HEK293 (cell line): ENCODE results near the gene SREBF1.

Experiments
- FEZF1 ChIP-seq: fragments of 450-650 bp; formaldehyde crosslinking; IDR thresholded peaks from 2 replicates; pipeline ENCODE4 v1.5.1; 2016; ENCODE audit warnings: missing biosample characterization, missing genetic modification characterization
- GLI4 ChIP-seq: fragments of 450-650 bp; formaldehyde crosslinking; IDR thresholded peaks from 2 replicates; pipeline ENCODE4 v1.5.1; 2016; ENCODE audit warnings: missing biosample characterization, missing genetic modification characterization
- GLIS1 ChIP-seq: fragments of 450-650 bp; formaldehyde crosslinking; IDR thresholded peaks from 2 replicates; pipeline ENCODE4 v1.5.1; 2016; ENCODE audit warnings: missing biosample characterization, missing genetic modification characterization
- KLF8 ChIP-seq: fragments of 450-650 bp; formaldehyde crosslinking; IDR thresholded peaks from 2 replicates; pipeline ENCODE4 v1.5.1; 2016; ENCODE audit warnings: missing biosample characterization, missing genetic modification characterization
- OSR2 ChIP-seq: fragments of 450-650 bp; formaldehyde crosslinking; IDR thresholded peaks from 2 replicates; pipeline ENCODE4 v1.5.1; 2016; ENCODE audit warnings: missing biosample characterization, missing genetic modification characterization
- SETDB1 ChIP-seq: IDR thresholded peaks from one replicate; pipeline ENCODE4 v1.6.1; 2017; ENCODE audit warnings: mild to moderate bottlenecking, low read length, moderate library complexity, mixed read lengths; ENCODE audit not compliant: insufficient read length
- SP2 ChIP-seq: fragments of 450-650 bp; formaldehyde crosslinking; IDR thresholded peaks from 2 replicates; pipeline ENCODE4 v1.5.1; 2016; ENCODE audit warnings: missing biosample characterization, missing genetic modification characterization
- SP7 ChIP-seq: fragments of 450-650 bp; formaldehyde crosslinking; IDR thresholded peaks from 2 replicates; pipeline ENCODE4 v1.5.1; 2016; ENCODE audit warnings: missing biosample characterization, missing genetic modification characterization
- WT1 ChIP-seq: fragments of 450-650 bp; formaldehyde crosslinking; IDR thresholded peaks from 2 replicates; pipeline ENCODE4 v1.5.1; 2016; ENCODE audit warnings: missing biosample characterization, missing genetic modification characterization
- ZFP41 ChIP-seq: fragments of 450-650 bp; formaldehyde crosslinking; IDR thresholded peaks from 2 replicates; pipeline ENCODE4 v1.5.1; 2016; ENCODE audit warnings: missing biosample characterization, missing genetic modification characterization, borderline replicate concordance
- ZFP69B ChIP-seq: fragments of 450-650 bp; formaldehyde crosslinking; IDR thresholded peaks from 2 replicates; pipeline ENCODE4 v1.5.1; 2016; ENCODE audit warnings: missing biosample characterization, missing genetic modification characterization
- ZNF169 ChIP-seq: fragments of 450-650 bp; formaldehyde crosslinking; IDR thresholded peaks from 2 replicates; pipeline ENCODE4 v1.5.1; 2016; ENCODE audit warnings: missing biosample characterization, missing genetic modification characterization
- ZNF175 ChIP-seq: fragments of 450-650 bp; formaldehyde crosslinking; IDR thresholded peaks from 2 replicates; pipeline ENCODE4 v1.5.1; 2016; ENCODE audit warnings: missing biosample characterization, missing genetic modification characterization
- ZNF19 ChIP-seq: fragments of 450-650 bp; formaldehyde crosslinking; IDR thresholded peaks from 2 replicates; pipeline ENCODE4; 2016; ENCODE audit warnings: missing biosample characterization, missing genetic modification characterization, low read depth
- ZNF202 ChIP-seq: fragments of 450-650 bp; formaldehyde crosslinking; IDR thresholded peaks from 2 replicates; pipeline ENCODE4 v1.5.1; 2016; ENCODE audit warnings: missing biosample characterization, missing genetic modification characterization, borderline replicate concordance
- ZNF311 ChIP-seq: fragments of 450-650 bp; formaldehyde crosslinking; IDR thresholded peaks from 2 replicates; pipeline ENCODE4 v1.5.1; 2017; ENCODE audit warnings: missing biosample characterization, missing genetic modification characterization, borderline replicate concordance
- ZNF555 ChIP-seq: fragments of 450-650 bp; formaldehyde crosslinking; conservative IDR thresholded peaks from 2 replicates; pipeline ENCODE4 v1.5.1; 2017; ENCODE audit warnings: missing biosample characterization, mild to moderate bottlenecking, missing genetic modification characterization, inconsistent platforms
- ZNF624 ChIP-seq: fragments of 450-650 bp; formaldehyde crosslinking; IDR thresholded peaks from 2 replicates; pipeline ENCODE4 v1.5.1; 2017; ENCODE audit warnings: missing biosample characterization, missing genetic modification characterization
- ZNF785 ChIP-seq: fragments of 450-650 bp; formaldehyde crosslinking; IDR thresholded peaks from 2 replicates; pipeline ENCODE4 v1.5.1; 2016; ENCODE audit warnings: missing biosample characterization, missing genetic modification characterization
- ZNF843 ChIP-seq: fragments of 450-650 bp; formaldehyde crosslinking; IDR thresholded peaks from 2 replicates; pipeline ENCODE4 v1.5.1; 2016; ENCODE audit warnings: missing biosample characterization, missing genetic modification characterization
- TF ChIP-seq, protein P1 (sequence below): fragments of 450-650 bp; formaldehyde crosslinking; IDR thresholded peaks from 2 replicates; pipeline ENCODE4 v1.5.1; 2016; ENCODE audit warnings: missing biosample characterization, missing genetic modification characterization
- TF ChIP-seq, protein P2 (sequence below): fragments of 450-650 bp; formaldehyde crosslinking; IDR thresholded peaks from 2 replicates; pipeline ENCODE4 v1.5.1; 2017; ENCODE audit warnings: missing biosample characterization, missing genetic modification characterization
- TF ChIP-seq, protein P3 (sequence below): fragments of 450-650 bp; formaldehyde crosslinking; IDR thresholded peaks from 2 replicates; pipeline ENCODE4 v1.5.1; 2017; ENCODE audit warnings: missing biosample characterization, mild to moderate bottlenecking, missing genetic modification characterization, moderate library complexity
- TF ChIP-seq, protein P4 (sequence below): fragments of 450-650 bp; formaldehyde crosslinking; IDR thresholded peaks from 2 replicates; pipeline ENCODE4 v1.5.1; 2016; ENCODE audit warnings: missing biosample characterization, missing genetic modification characterization
- TF ChIP-seq, protein P5 (sequence below): fragments of 450-650 bp; formaldehyde crosslinking; IDR thresholded peaks from 2 replicates; pipeline ENCODE4 v1.5.1; 2016; ENCODE audit warnings: missing biosample characterization, missing genetic modification characterization
- TF ChIP-seq, protein P6 (sequence below): fragments of 450-650 bp; formaldehyde crosslinking; IDR thresholded peaks from 2 replicates; pipeline ENCODE4 v1.5.1; 2016; ENCODE audit warnings: missing biosample characterization, missing genetic modification characterization, low read depth
- TF ChIP-seq, protein P7 (sequence below): fragments of 450-650 bp; formaldehyde crosslinking; IDR thresholded peaks from 2 replicates; pipeline ENCODE4 v1.5.1; 2016; ENCODE audit warnings: missing biosample characterization, missing genetic modification characterization

SREBF1 gene

DNA sequence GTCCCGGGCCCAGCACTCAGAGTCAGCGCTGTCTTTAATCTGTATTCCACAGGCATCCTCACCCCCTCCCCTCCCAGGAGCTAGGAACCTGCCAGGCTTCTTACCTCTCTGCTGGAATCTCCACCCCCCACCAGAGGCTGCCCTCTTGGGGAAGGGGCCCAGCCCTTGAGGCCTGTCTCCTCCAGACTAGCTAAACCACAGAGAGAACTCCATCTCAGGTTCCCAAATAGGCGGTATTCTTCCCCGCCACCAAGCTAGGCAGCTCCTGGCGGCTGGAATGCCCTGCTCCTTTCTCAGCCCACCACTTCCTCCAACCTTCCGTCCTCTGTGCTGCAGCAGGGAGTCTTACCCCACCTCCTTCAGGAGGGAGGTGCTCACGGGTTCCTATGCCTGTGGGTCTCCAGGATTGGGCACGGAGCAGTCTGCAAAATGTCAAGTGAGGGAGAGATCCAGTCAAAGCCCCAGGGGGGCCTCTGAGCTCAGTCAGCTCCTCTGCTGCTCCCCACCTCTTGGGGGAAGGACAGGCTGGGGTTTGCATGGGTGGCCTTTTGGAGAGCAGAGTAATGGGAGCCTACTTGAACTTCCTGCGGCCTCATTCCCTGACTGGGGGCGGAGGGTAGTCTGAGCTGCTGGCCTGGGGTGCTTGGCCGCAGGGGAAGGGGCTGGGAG lies 55.7 kb downstream of the SREBF1 start (continued):
- TF ChIP-seq, protein P1, sequence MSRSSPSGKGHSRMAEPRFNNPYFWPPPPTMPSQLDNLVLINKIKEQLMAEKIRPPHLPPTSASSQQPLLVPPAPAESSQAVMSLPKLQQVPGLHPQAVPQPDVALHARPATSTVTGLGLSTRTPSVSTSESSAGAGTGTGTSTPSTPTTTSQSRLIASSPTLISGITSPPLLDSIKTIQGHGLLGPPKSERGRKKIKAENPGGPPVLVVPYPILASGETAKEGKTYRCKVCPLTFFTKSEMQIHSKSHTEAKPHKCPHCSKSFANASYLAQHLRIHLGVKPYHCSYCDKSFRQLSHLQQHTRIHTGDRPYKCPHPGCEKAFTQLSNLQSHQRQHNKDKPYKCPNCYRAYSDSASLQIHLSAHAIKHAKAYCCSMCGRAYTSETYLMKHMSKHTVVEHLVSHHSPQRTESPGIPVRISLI (tag by site-specific recombination), result no peak
- TF ChIP-seq ZNF19 (tag by site-specific recombination) (no peak), FEZF1 (peak; percentile 95), ZNF555 (no peak), OSR2 (tag by site-specific recombination) (peak; percentile 87), ZNF624 (tag by site-specific recombination) (no peak), SP7 (tag by site-specific recombination) (peak; percentile 56; the same call in 1 of the 2 replicates), ZNF785 (no peak), GLIS1 (tag by site-specific recombination) (peak; percentile 96), GLI4 (no peak), ZFP69B (tag by site-specific recombination) (no peak), KLF8 (tag by site-specific recombination) (0 out of 2 replicates have a peak, but pooled peaks have one; percentile 26), ZFP41 (no peak), WT1 (peak; percentile 37), ZNF202 (tag by site-specific recombination) (no peak), SETDB1 (no peak), ZNF311 (tag by site-specific recombination) (no peak), SP2 (tag by site-specific recombination) (peak; percentile 86), ZNF175 (no peak), ZNF169 (tag by site-specific recombination) (no peak), ZNF843 (tag by site-specific recombination) (no peak)
- TF ChIP-seq, protein P2, sequence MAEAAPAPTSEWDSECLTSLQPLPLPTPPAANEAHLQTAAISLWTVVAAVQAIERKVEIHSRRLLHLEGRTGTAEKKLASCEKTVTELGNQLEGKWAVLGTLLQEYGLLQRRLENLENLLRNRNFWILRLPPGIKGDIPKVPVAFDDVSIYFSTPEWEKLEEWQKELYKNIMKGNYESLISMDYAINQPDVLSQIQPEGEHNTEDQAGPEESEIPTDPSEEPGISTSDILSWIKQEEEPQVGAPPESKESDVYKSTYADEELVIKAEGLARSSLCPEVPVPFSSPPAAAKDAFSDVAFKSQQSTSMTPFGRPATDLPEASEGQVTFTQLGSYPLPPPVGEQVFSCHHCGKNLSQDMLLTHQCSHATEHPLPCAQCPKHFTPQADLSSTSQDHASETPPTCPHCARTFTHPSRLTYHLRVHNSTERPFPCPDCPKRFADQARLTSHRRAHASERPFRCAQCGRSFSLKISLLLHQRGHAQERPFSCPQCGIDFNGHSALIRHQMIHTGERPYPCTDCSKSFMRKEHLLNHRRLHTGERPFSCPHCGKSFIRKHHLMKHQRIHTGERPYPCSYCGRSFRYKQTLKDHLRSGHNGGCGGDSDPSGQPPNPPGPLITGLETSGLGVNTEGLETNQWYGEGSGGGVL (tag by site-specific recombination), result peak; percentile 89
- TF ChIP-seq, protein P3, sequence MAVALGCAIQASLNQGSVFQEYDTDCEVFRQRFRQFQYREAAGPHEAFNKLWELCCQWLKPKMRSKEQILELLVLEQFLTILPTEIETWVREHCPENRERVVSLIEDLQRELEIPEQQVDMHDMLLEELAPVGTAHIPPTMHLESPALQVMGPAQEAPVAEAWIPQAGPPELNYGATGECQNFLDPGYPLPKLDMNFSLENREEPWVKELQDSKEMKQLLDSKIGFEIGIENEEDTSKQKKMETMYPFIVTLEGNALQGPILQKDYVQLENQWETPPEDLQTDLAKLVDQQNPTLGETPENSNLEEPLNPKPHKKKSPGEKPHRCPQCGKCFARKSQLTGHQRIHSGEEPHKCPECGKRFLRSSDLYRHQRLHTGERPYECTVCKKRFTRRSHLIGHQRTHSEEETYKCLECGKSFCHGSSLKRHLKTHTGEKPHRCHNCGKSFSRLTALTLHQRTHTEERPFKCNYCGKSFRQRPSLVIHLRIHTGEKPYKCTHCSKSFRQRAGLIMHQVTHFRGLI (tag by site-specific recombination), result no peak
- TF ChIP-seq, protein P4, sequence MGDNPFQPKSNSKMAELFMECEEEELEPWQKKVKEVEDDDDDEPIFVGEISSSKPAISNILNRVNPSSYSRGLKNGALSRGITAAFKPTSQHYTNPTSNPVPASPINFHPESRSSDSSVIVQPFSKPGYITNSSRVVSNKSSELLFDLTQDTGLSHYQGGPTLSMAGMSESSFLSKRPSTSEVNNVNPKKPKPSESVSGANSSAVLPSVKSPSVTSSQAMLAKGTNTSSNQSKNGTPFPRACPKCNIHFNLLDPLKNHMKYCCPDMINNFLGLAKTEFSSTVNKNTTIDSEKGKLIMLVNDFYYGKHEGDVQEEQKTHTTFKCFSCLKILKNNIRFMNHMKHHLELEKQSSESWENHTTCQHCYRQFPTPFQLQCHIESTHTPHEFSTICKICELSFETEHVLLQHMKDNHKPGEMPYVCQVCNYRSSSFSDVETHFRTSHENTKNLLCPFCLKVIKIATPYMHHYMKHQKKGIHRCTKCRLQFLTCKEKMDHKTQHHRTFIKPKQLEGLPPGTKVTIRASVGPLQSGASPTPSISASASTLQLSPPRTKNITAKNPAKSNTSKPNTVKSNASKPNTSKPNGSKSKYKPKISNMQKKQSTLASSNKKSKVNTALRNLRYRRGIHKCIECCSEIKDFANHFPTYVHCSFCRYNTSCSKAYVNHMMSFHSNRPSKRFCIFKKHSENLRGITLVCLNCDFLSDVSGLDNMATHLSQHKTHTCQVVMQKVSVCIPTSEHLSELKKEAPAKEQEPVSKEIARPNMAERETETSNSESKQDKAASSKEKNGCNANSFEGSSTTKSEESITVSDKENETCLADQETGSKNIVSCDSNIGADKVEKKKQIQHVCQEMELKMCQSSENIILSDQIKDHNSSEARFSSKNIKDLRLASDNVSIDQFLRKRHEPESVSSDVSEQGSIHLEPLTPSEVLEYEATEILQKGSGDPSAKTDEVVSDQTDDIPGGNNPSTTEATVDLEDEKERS (tag by site-specific recombination), result no peak
- TF ChIP-seq, protein P5, sequence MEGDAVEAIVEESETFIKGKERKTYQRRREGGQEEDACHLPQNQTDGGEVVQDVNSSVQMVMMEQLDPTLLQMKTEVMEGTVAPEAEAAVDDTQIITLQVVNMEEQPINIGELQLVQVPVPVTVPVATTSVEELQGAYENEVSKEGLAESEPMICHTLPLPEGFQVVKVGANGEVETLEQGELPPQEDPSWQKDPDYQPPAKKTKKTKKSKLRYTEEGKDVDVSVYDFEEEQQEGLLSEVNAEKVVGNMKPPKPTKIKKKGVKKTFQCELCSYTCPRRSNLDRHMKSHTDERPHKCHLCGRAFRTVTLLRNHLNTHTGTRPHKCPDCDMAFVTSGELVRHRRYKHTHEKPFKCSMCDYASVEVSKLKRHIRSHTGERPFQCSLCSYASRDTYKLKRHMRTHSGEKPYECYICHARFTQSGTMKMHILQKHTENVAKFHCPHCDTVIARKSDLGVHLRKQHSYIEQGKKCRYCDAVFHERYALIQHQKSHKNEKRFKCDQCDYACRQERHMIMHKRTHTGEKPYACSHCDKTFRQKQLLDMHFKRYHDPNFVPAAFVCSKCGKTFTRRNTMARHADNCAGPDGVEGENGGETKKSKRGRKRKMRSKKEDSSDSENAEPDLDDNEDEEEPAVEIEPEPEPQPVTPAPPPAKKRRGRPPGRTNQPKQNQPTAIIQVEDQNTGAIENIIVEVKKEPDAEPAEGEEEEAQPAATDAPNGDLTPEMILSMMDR, result peak; percentile 94
- TF ChIP-seq, protein P6, sequence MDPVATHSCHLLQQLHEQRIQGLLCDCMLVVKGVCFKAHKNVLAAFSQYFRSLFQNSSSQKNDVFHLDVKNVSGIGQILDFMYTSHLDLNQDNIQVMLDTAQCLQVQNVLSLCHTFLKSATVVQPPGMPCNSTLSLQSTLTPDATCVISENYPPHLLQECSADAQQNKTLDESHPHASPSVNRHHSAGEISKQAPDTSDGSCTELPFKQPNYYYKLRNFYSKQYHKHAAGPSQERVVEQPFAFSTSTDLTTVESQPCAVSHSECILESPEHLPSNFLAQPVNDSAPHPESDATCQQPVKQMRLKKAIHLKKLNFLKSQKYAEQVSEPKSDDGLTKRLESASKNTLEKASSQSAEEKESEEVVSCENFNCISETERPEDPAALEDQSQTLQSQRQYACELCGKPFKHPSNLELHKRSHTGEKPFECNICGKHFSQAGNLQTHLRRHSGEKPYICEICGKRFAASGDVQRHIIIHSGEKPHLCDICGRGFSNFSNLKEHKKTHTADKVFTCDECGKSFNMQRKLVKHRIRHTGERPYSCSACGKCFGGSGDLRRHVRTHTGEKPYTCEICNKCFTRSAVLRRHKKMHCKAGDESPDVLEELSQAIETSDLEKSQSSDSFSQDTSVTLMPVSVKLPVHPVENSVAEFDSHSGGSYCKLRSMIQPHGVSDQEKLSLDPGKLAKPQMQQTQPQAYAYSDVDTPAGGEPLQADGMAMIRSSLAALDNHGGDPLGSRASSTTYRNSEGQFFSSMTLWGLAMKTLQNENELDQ (tag by site-specific recombination), result no peak
- TF ChIP-seq, protein P7, sequence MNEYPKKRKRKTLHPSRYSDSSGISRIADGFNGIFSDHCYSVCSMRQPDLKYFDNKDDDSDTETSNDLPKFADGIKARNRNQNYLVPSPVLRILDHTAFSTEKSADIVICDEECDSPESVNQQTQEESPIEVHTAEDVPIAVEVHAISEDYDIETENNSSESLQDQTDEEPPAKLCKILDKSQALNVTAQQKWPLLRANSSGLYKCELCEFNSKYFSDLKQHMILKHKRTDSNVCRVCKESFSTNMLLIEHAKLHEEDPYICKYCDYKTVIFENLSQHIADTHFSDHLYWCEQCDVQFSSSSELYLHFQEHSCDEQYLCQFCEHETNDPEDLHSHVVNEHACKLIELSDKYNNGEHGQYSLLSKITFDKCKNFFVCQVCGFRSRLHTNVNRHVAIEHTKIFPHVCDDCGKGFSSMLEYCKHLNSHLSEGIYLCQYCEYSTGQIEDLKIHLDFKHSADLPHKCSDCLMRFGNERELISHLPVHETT (tag by site-specific recombination), result no peak
